ENCODE measurements around the gene OTOG.

DNA sequence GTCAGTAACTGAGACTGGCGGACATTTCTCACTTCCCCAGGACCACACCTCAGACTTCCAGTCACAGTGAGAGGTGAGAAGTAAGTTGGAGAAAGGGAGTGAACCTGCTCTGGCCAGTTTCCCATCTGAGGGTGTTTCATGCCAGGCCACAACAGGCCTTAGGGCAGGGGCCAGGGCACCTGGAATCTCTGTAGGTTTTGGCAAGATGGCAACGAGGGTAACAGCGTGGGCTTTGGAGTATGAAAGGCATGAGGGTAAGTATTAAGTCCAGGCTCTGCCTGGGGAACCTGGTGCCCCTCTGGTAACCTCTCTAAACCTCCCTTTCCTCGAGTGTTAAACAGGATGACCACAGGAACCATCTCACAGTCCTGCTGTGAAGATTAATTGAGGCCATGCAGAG lies 41.9 kb upstream of the OTOG start:
- TF ChIP-seq, protein P1, sequence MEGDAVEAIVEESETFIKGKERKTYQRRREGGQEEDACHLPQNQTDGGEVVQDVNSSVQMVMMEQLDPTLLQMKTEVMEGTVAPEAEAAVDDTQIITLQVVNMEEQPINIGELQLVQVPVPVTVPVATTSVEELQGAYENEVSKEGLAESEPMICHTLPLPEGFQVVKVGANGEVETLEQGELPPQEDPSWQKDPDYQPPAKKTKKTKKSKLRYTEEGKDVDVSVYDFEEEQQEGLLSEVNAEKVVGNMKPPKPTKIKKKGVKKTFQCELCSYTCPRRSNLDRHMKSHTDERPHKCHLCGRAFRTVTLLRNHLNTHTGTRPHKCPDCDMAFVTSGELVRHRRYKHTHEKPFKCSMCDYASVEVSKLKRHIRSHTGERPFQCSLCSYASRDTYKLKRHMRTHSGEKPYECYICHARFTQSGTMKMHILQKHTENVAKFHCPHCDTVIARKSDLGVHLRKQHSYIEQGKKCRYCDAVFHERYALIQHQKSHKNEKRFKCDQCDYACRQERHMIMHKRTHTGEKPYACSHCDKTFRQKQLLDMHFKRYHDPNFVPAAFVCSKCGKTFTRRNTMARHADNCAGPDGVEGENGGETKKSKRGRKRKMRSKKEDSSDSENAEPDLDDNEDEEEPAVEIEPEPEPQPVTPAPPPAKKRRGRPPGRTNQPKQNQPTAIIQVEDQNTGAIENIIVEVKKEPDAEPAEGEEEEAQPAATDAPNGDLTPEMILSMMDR (conservative IDR thresholded peaks at IDR 0.05 in 1 of 2, IDR thresholded peaks at IDR 0.05 in 1 of 2; ENCODE audit: extremely low read depth in 1 of 2, insufficient read depth in 1 of 2, low read depth in 1 of 2, low read length in 2 of 2), result no peak
- TF ChIP-seq EZH2 (IDR thresholded peaks at IDR 0.05; ENCODE audit: borderline replicate concordance, low read length), result no peak
